RPMI7951 (cell line): ENCODE measurements around the gene HHAT. TPM values are rescaled to one million over a fixed set of nuclear protein-coding genes. Genes with fewer than 3 reads are reported as not detected.
"Not testable (repeated sequence)": the region's sequence is repeated elsewhere in the genome, so short reads cannot be mapped to it uniquely, and the experiment has no call there.

Source experiments
- DNase-seq: peaks from one replicate; pipeline ENCODE4 v3.0.0-alpha.2; 2012; ENCODE audit warnings: low read depth
- total RNA-seq: library from RNA; depleted of rRNA; stranded (reverse); fragments of >200 nt; shearing (Covaris generic); gene quantifications from 2 replicates; pipeline ENCODE4 v1.2.3, GENCODE V29; 2014

The HHAT gene
- total RNA-seq, 1 experiment from 2014 or later, result 3.1 TPM

DNA sequence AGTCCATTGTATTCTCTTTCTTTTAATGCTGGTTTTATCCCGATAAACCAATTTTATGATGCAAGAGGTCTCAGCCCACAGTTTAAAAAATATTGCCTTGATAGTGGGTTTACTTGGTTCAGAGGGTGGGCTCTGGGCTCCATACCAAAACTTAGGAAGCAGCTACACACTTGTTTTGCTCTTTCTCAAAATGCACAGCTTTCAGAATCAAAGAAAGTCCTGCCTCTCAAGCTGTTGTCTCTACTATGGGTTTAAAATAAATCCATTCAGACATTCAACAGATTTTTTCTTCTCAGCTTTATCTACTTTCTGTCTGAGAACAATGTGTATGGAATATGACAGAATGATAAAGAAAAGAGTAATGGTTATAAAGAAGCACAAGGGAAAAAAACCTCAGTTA, 14.8 kb upstream of the HHAT start:
- no peak for DNase-seq

- no peak for DNase-seq
Measured at GRCh38 chr1:210315529-210315928, 13.2 kb upstream of the HHAT start.

- no peak for DNase-seq
Measured at GRCh38 chr1:210321131-210321530, 7.6 kb upstream of the HHAT start.

DNA sequence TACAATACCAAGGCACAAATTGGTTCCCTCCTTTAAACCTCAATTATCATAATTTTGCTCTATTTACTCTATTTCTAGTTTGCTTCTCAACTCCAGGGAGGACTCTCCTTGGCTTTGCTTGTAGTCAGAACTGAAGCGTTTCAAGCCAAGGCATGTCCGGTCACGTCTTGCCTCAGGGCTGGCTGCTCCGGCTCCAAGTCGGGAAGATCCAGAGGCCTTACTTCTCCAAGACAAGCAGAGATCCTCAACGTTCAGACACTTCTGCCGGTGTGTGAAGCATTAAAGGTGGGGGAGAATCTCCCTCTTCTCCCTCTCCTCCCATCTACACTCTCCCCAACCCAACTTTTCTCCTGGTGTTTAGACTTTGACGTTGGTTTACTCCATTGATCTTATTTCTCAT, 7.2 kb upstream of the HHAT start:
- DNase-seq, result peak; percentile 58

DNA sequence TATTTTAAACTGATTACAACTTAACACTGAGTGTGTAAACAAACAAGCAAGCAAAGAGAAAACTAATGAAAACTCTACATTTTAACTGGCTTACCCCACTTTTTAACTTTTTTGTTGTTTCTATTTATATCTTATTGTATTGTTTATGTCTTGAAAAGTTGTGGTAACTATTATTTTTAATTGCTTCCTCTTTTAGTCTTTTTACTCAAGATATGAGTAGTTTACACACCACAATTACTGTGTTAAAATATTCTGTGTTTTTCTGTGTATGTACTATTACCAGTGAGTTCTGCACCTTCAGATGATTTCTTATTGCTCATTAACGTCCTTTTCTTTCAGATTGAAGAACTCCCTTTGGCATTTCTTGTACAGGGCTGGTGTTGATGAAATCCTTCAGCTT, 4.7 kb upstream of the HHAT start:
- DNase-seq, result no peak

DNA sequence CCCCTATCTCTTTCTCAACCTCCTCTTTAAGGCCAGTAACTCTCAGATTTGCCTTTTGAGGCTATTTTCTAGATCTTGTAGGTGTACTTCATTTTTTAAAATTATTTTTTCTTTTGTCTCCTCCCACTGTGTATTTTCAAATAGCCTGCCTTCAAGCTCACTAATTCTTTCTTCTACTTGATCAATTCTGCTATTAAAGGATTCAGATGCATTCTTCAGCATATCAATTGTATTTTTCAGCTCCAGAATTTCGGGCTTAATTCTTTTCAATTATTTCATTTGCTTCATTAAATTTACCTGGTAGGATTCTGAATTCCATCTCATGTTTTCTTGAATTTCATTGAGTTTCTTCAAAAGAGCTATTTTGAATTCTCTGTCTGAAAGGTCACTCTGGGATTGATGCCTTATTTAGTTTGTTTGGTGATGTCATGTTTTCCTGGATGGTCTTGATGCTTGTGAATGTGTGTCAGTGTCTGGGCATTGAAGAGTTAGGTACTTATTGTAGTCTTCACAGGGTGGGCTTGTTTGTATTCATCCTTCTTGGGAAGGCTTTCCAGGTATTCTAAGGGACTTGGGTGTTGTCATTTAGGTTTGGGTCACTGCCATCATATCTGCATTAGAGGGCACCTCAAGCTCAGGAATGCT, 3.6 kb upstream of the HHAT start:
- DNase-seq, result no peak

GRCh38 chr1:210328032-210328745, 513 bp upstream of the HHAT start:
- DNase-seq, result no peak

DNA sequence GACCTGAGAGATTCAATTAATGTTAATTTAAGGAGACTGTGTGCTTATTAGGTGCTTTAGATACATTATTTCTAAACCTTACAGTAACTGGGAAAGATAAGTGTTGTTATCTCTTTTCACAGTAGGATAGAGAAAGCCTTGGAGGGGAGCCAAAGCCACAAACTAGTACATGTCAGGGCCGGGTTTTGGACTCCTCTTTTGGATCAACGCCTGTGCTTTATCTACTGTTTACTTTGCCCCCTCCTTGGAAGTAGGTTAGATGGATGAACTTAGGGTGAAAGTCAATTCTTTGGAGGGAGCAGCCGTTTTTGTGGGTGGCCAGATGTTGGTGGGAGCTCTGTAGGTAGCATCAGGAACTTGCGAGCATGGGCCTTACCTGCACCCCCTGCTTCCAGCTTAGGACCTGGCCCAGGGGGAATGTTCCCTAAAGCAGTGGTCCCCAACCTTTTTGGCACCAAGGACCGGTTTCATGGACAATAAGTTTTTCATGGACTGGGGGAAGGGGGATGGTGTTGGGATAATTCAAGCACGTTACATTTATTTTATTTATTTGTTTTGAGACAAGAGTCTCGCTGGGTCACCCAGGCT, 1.7 kb downstream of the HHAT start:
- peak; percentile 61 for DNase-seq

- DNase-seq, result no peak
Measured at GRCh38 chr1:210332233-210332632, 3.5 kb downstream of the HHAT start.

- DNase-seq, result no peak
Measured at GRCh38 chr1:210332719-210333398, 4.2 kb downstream of the HHAT start.

- no peak for DNase-seq
Measured at GRCh38 chr1:210335001-210335400, 6.3 kb downstream of the HHAT start.

DNA sequence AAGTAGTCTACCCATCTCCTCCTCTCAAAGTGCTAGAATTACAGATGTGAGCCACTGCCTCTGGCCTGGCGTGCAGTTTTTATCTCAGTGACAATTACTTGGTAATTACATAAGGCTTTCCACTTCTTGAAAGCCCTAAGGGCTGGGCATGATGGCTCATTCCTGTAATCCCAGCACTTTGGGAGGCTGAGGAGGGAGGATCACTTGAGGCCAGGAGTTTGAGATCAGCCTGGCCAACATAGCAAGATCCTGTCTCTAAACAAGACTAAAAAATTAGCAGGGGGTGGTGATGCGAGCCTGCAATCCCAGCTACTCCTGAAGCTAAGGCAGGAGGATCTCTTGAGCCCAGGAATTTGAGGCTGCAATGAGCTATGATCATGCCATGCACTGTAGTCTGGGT, 7.7 kb downstream of the HHAT start:
- DNase-seq, result no peak

- no peak for DNase-seq
Measured at GRCh38 chr1:210339500-210339899, 10.8 kb downstream of the HHAT start.

GRCh38 chr1:210340311-210340710, 11.6 kb downstream of the HHAT start:
- DNase-seq, result no peak

GRCh38 chr1:210340841-210341240, 12.1 kb downstream of the HHAT start:
- DNase-seq, result no peak

GRCh38 chr1:210342986-210343780, 14.5 kb downstream of the HHAT start:
- peak; percentile 57 for DNase-seq

DNA sequence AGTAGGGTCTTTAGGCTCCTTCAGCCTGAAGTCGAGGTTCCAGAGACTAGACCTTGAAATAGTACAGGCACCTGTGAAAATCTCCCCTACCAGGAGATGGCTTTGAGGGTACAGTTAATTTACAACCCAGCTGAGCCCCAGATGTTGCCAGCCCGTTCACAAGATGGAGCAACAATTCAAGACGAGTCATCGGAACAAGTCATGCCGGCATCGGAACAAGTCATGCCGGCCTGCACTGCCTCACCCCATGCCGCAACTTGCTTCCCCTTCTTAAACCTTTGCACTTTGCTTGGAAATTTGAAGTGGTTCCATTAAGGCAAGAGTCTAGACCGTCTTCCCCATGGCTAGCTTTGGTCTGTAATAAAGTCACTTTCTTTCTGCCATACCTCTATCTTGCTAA, 16.0 kb downstream of the HHAT start:
- peak; percentile 41 for DNase-seq

GRCh38 chr1:210347112-210347511, 18.4 kb downstream of the HHAT start:
- no peak for DNase-seq

- DNase-seq, result no peak
Measured at GRCh38 chr1:210351496-210351895, 22.8 kb downstream of the HHAT start.

DNA sequence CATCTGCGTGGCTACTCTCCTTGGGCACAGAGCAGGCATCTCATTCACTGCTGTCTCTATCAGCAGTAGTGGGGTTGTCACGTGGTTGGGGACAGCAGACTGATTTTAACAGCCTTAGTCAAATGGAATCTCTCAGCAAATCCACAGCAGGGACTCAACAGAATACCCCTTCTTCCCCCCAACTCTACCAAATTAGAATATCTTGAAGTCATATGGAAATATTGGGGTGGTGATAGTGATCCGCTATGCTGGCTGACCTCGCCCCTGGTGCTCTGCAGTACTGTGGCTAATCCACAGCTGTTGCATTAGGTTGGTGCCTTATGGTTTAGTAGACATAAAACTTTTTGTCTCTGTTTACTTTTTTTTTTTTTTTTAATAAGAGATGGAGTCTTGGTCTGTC, 23.9 kb downstream of the HHAT start:
- no peak for DNase-seq

GRCh38 chr1:210354305-210354704, 25.6 kb downstream of the HHAT start:
- not testable (repeated sequence) for DNase-seq

GRCh38 chr1:210358626-210359025, 29.9 kb downstream of the HHAT start:
- no peak for DNase-seq
